ENCODE measurements around the gene EXOC4.

The EXOC4 gene

DNA sequence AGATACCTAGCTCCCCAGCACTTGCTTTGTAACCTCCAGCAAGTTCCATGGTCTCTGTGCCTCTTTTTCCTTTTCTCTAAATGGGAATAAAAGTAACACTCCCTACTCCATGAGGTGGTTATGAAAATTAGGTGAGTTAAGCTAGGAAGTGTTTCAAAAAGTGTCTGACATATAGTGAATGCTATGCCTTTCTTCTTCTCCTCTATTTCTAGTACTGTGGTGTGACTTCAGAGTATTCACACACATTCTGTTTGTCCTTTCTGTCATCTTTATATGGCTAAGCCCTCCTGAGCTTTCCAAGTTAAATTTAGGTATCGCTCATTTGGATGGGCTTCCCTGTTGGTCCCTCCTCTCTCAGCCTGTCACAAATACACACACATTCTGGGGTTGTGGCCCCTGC is 229.7 kb downstream of the EXOC4 start:
- Histone ChIP-seq H3K4me3 (ENCODE audit: low read depth, low read length) (no peak overlapping the region), H3K27ac (ENCODE audit: extremely low read depth, low read depth, low read length) (no peak overlapping the region), H3K36me3 (ENCODE audit: control insufficient read depth in 2 of 2, insufficient read depth in 1 of 2, low read length in 2 of 2) (no peaks in the 10 kb centered on the region), H3K9me3 (ENCODE audit: control insufficient read depth, insufficient read depth, low read depth, low read length) (no peaks in the 10 kb centered on the region), H3K4me1 (ENCODE audit: control insufficient read depth, insufficient read depth, low read length) (peaks cover 18% of the 10 kb centered on the region)
- POLR2A ChIA-PET: no interaction called here
- no peak for TF ChIP-seq ZNF654 (tag by site-specific recombination; IDR thresholded peaks at IDR 0.05; ENCODE audit: low read depth)
- TF ChIP-seq, protein P1, sequence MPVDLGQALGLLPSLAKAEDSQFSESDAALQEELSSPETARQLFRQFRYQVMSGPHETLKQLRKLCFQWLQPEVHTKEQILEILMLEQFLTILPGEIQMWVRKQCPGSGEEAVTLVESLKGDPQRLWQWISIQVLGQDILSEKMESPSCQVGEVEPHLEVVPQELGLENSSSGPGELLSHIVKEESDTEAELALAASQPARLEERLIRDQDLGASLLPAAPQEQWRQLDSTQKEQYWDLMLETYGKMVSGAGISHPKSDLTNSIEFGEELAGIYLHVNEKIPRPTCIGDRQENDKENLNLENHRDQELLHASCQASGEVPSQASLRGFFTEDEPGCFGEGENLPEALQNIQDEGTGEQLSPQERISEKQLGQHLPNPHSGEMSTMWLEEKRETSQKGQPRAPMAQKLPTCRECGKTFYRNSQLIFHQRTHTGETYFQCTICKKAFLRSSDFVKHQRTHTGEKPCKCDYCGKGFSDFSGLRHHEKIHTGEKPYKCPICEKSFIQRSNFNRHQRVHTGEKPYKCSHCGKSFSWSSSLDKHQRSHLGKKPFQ (tag by site-specific recombination; IDR thresholded peaks at IDR 0.05): peak; percentile 92
- no peak for TF ChIP-seq ZNF629 (tag by site-specific recombination; IDR thresholded peaks at IDR 0.05)
- no peak for TF ChIP-seq ZNF560 (tag by site-specific recombination; IDR thresholded peaks at IDR 0.05; ENCODE audit: borderline replicate concordance)
- no peak for TF ChIP-seq ZBTB20 (tag by site-specific recombination; IDR thresholded peaks at IDR 0.05)
- TF ChIP-seq, protein P2, sequence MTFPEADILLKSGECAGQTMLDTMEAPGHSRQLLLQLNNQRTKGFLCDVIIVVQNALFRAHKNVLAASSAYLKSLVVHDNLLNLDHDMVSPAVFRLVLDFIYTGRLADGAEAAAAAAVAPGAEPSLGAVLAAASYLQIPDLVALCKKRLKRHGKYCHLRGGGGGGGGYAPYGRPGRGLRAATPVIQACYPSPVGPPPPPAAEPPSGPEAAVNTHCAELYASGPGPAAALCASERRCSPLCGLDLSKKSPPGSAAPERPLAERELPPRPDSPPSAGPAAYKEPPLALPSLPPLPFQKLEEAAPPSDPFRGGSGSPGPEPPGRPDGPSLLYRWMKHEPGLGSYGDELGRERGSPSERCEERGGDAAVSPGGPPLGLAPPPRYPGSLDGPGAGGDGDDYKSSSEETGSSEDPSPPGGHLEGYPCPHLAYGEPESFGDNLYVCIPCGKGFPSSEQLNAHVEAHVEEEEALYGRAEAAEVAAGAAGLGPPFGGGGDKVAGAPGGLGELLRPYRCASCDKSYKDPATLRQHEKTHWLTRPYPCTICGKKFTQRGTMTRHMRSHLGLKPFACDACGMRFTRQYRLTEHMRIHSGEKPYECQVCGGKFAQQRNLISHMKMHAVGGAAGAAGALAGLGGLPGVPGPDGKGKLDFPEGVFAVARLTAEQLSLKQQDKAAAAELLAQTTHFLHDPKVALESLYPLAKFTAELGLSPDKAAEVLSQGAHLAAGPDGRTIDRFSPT (tag by site-specific recombination; IDR thresholded peaks at IDR 0.05): no peak
- CTCF ChIA-PET: interaction anchor here (1.5 kb wide), 1 partner anchor 49 kb away, joined by 3 read pairs; no protein-coding TSS in a partner anchor

DNA sequence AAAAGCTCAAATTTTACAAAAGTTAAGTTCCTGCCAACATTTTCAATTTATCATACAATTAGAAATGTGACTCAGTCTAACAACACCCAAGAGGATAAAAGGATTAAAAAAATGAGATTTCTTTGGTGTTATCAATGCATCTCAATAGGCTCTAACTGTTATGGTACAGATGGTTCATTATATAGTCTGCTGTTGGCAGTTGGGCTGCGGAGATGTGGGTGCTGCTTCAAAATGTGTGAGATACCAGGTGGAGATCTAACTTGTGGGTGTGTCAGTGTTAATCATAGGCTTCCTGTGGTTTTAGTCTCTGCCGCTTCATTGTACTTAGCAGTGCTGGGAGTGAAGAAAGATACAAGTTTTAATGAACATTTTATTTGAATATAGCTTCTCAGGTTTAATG is 231.2 kb downstream of the EXOC4 start:
- POLR2A ChIA-PET: no interaction called here
- TF ChIP-seq, protein P3, sequence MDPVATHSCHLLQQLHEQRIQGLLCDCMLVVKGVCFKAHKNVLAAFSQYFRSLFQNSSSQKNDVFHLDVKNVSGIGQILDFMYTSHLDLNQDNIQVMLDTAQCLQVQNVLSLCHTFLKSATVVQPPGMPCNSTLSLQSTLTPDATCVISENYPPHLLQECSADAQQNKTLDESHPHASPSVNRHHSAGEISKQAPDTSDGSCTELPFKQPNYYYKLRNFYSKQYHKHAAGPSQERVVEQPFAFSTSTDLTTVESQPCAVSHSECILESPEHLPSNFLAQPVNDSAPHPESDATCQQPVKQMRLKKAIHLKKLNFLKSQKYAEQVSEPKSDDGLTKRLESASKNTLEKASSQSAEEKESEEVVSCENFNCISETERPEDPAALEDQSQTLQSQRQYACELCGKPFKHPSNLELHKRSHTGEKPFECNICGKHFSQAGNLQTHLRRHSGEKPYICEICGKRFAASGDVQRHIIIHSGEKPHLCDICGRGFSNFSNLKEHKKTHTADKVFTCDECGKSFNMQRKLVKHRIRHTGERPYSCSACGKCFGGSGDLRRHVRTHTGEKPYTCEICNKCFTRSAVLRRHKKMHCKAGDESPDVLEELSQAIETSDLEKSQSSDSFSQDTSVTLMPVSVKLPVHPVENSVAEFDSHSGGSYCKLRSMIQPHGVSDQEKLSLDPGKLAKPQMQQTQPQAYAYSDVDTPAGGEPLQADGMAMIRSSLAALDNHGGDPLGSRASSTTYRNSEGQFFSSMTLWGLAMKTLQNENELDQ (tag by site-specific recombination; IDR thresholded peaks at IDR 0.05; ENCODE audit: low read depth): no peak
- TF ChIP-seq SP7 (tag by site-specific recombination; IDR thresholded peaks at IDR 0.05) (peak; percentile 27; the same call in 1 of the 2 replicates), ZNF473 (tag by site-specific recombination; IDR thresholded peaks at IDR 0.05) (no peak), ZNF677 (tag by site-specific recombination; IDR thresholded peaks at IDR 0.05) (no peak), ZNF544 (tag by site-specific recombination; IDR thresholded peaks at IDR 0.05) (no peak), ZNF664 (tag by site-specific recombination; IDR thresholded peaks at IDR 0.05) (no peak), GFI1B (tag by site-specific recombination; IDR thresholded peaks at IDR 0.05) (no peak), ZBTB21 (tag by site-specific recombination; IDR thresholded peaks at IDR 0.05) (no peak), KLF1 (tag by site-specific recombination; IDR thresholded peaks at IDR 0.05) (no peak), KLF10 (tag by site-specific recombination; IDR thresholded peaks at IDR 0.05) (peak; percentile 49; the same call in 1 of the 2 replicates), ZNF830 (tag by site-specific recombination; IDR thresholded peaks at IDR 0.05; ENCODE audit: low read depth) (no peak)
- TF ChIP-seq, protein P4, sequence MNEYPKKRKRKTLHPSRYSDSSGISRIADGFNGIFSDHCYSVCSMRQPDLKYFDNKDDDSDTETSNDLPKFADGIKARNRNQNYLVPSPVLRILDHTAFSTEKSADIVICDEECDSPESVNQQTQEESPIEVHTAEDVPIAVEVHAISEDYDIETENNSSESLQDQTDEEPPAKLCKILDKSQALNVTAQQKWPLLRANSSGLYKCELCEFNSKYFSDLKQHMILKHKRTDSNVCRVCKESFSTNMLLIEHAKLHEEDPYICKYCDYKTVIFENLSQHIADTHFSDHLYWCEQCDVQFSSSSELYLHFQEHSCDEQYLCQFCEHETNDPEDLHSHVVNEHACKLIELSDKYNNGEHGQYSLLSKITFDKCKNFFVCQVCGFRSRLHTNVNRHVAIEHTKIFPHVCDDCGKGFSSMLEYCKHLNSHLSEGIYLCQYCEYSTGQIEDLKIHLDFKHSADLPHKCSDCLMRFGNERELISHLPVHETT (tag by site-specific recombination; IDR thresholded peaks at IDR 0.05): no peak
- TF ChIP-seq, protein P5, sequence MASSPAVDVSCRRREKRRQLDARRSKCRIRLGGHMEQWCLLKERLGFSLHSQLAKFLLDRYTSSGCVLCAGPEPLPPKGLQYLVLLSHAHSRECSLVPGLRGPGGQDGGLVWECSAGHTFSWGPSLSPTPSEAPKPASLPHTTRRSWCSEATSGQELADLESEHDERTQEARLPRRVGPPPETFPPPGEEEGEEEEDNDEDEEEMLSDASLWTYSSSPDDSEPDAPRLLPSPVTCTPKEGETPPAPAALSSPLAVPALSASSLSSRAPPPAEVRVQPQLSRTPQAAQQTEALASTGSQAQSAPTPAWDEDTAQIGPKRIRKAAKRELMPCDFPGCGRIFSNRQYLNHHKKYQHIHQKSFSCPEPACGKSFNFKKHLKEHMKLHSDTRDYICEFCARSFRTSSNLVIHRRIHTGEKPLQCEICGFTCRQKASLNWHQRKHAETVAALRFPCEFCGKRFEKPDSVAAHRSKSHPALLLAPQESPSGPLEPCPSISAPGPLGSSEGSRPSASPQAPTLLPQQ (tag by site-specific recombination; IDR thresholded peaks at IDR 0.05): no peak
- Histone ChIP-seq H3K4me1 (ENCODE audit: control insufficient read depth, insufficient read depth, low read length) (peaks cover 7% of the 10 kb centered on the region), H3K27ac (ENCODE audit: extremely low read depth, low read depth, low read length) (no peak overlapping the region), H3K36me3 (ENCODE audit: control insufficient read depth in 2 of 2, insufficient read depth in 1 of 2, low read length in 2 of 2) (no peaks in the 10 kb centered on the region), H3K9me3 (ENCODE audit: control insufficient read depth, insufficient read depth, low read depth, low read length) (no peaks in the 10 kb centered on the region), H3K4me3 (ENCODE audit: low read depth, low read length) (no peak overlapping the region)
- CTCF ChIA-PET: no interaction called here
